NCI-H82 treated with DMSO at 0.1 percent for 48 hours (cell line): ENCODE data around the gene DYRK1A.

ENCODE experiments used
- DNase-seq: peaks from one replicate; lab custom pipeline; 2025; ENCODE audit not compliant: unreplicated experiment; lab: John Stamatoyannopoulos, UW

DYRK1A gene

GRCh38 chr21:37415939-37416338 lies 49.4 kb downstream of the DYRK1A start:
- DNase-seq = no peak

GRCh38 chr21:37416914-37417313 lies 50.3 kb downstream of the DYRK1A start:
- DNase-seq = no peak

- DNase-seq = no peak
Observed at GRCh38 chr21:37419228-37419906, 52.8 kb downstream of the DYRK1A start.

GRCh38 chr21:37421306-37421705 lies 54.7 kb downstream of the DYRK1A start:
- DNase-seq = no peak

- no peak for DNase-seq
Observed at GRCh38 chr21:37422382-37422781, 55.8 kb downstream of the DYRK1A start.

GRCh38 chr21:37423103-37423502 lies 56.5 kb downstream of the DYRK1A start:
- DNase-seq = no peak

- DNase-seq = no peak
Observed at GRCh38 chr21:37424396-37424795, 57.8 kb downstream of the DYRK1A start.

GRCh38 chr21:37425001-37425400 lies 58.4 kb downstream of the DYRK1A start:
- no peak for DNase-seq

- DNase-seq = no peak
Observed at GRCh38 chr21:37425684-37426083, 59.1 kb downstream of the DYRK1A start.

GRCh38 chr21:37427221-37427620 lies 60.6 kb downstream of the DYRK1A start:
- DNase-seq = no peak

GRCh38 chr21:37429356-37429755 lies 62.8 kb downstream of the DYRK1A start:
- no peak for DNase-seq

- DNase-seq = no peak
Observed at GRCh38 chr21:37430184-37430821, 63.7 kb downstream of the DYRK1A start.

GRCh38 chr21:37431243-37431642 lies 64.7 kb downstream of the DYRK1A start:
- DNase-seq = no peak

- DNase-seq = peak; percentile 64
Observed at GRCh38 chr21:37432710-37433455, 66.3 kb downstream of the DYRK1A start.

- DNase-seq = peak; percentile 31
Observed at GRCh38 chr21:37433456-37433840, 66.9 kb downstream of the DYRK1A start.

- peak; percentile 99 for DNase-seq
Observed at GRCh38 chr21:37435120-37435519, 68.5 kb downstream of the DYRK1A start.

GRCh38 chr21:37435711-37436110 lies 69.1 kb downstream of the DYRK1A start:
- DNase-seq = no peak

GRCh38 chr21:37436174-37436573 lies 69.6 kb downstream of the DYRK1A start:
- DNase-seq = no peak

GRCh38 chr21:37437376-37438080 lies 71.0 kb downstream of the DYRK1A start:
- DNase-seq = no peak

- DNase-seq = no peak
Observed at GRCh38 chr21:37443683-37444082, 77.1 kb downstream of the DYRK1A start.

GRCh38 chr21:37445228-37445627 lies 78.7 kb downstream of the DYRK1A start:
- DNase-seq = no peak

- no peak for DNase-seq
Observed at GRCh38 chr21:37446552-37446951, 80.0 kb downstream of the DYRK1A start.
